GM18511 (cell line): ENCODE measurements around the gene TLCD5.

ENCODE experiments used
- ATAC-seq: cut with Tn5 transposase; IDR thresholded peaks from one replicate; pipeline ENCODE4 v1.9.1; 2021; ENCODE audit warnings: mild to moderate bottlenecking, moderate library complexity; ENCODE audit not compliant: unreplicated experiment

The TLCD5 gene

GRCh38 chr11:120307476-120307875 lies 17.6 kb upstream of the TLCD5 start:
- ATAC-seq, result no peak

- ATAC-seq, result no peak
Observed at GRCh38 chr11:120308081-120308480, 17.0 kb upstream of the TLCD5 start.

GRCh38 chr11:120310870-120311269 lies 14.2 kb upstream of the TLCD5 start:
- no peak for ATAC-seq

- ATAC-seq, result no peak
Observed at GRCh38 chr11:120314861-120315260, 10.2 kb upstream of the TLCD5 start.

- ATAC-seq, result no peak
Observed at GRCh38 chr11:120316880-120317688, 8.0 kb upstream of the TLCD5 start.

- ATAC-seq, result no peak
Observed at GRCh38 chr11:120317689-120318480, 7.2 kb upstream of the TLCD5 start.

GRCh38 chr11:120318906-120319305 lies 6.2 kb upstream of the TLCD5 start:
- ATAC-seq, result no peak

GRCh38 chr11:120326228-120326627 lies 1.1 kb downstream of the TLCD5 start:
- ATAC-seq, result no peak

GRCh38 chr11:120326845-120327281 lies 1.8 kb downstream of the TLCD5 start:
- ATAC-seq, result no peak

GRCh38 chr11:120327311-120327710 lies 2.2 kb downstream of the TLCD5 start:
- ATAC-seq, result no peak

- no peak for ATAC-seq
Observed at GRCh38 chr11:120329556-120329955, 4.5 kb downstream of the TLCD5 start.

GRCh38 chr11:120330045-120330444 lies 4.9 kb downstream of the TLCD5 start:
- ATAC-seq, result no peak

GRCh38 chr11:120331301-120331996 lies 6.3 kb downstream of the TLCD5 start:
- ATAC-seq, result no peak

- ATAC-seq, result no peak
Observed at GRCh38 chr11:120332822-120333716, 8.0 kb downstream of the TLCD5 start.

- ATAC-seq, result no peak
Observed at GRCh38 chr11:120333801-120334200, 8.7 kb downstream of the TLCD5 start.

- no peak for ATAC-seq
Observed at GRCh38 chr11:120334332-120334731, 9.2 kb downstream of the TLCD5 start.

GRCh38 chr11:120334894-120335462 lies 9.9 kb downstream of the TLCD5 start:
- ATAC-seq, result no peak

- peak; percentile 38 for ATAC-seq
Observed at GRCh38 chr11:120335556-120335907, 10.4 kb downstream of the TLCD5 start.

GRCh38 chr11:120335908-120336640 lies 11.0 kb downstream of the TLCD5 start, which contains the start of gene ARHGEF12:
TSS of gene ARHGEF12 (plus strand) at chr11:120336413. CDS start at chr11:120337244, 831 bp downstream.
- peak; percentile 68 for ATAC-seq
